ENCODE measurements around the gene NOC4L.
"Not testable (repeated sequence)": the region's sequence is repeated elsewhere in the genome, so short reads cannot be mapped to it uniquely, and the experiment has no call there.

NOC4L gene

DNA sequence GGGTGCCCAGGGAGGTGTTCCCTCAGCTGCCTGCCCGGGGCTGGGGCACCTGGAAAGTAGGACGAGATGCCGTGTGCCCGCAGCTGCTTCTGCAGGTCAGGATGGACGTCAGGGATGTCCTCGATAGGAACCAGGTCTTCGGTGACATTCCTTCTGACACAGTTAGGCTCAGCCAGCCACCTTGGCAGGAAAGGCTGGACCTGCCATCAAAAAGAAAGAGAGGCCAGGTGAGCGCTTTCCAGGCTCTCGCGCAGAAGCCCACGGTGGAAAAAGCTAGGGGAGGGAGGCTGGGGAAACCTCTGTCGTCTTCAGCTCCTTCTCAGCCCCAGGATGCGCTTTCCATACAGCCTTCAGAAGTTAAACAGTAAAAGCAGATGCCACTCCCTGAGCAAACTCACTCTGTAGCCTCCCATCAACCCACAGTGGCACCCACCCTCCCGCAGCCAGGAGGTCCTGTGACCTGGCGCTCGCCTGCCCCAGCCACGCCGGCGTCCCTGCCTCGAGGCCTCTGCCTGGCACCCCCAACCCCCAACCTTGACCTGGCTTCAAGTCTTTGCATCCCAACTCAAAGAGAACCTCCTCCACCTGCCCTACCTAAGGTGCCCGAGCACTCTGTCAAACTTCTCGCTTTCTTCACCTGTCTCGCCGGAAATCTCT, 1.4 kb upstream of the NOC4L start:
- no peak for DNase-seq (ENCODE audit: low spot score)

GRCh38 chr12:132143336-132144071, 753 bp upstream of the NOC4L start:
- DNase-seq (ENCODE audit: low spot score), result peak; percentile 49

DNA sequence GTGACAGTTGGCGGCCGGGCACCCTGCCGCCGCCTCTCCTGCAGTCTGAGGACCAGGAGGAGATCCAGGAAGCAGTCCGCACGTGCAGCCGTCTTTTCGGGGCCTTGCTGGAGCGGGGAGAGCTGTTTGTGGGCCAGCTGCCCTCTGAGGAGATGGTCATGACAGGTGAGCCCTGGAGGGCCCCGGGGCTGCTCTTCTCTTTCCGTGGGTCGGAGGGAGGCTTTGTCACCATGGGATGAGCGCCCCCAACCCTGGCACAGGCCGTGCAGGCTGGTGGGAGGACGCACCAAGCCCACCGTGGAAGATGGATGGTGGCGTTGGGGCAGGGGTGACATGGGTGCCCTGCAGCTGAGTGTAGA, 532 bp downstream of the NOC4L start:
- no peak for DNase-seq (ENCODE audit: low spot score)

DNA sequence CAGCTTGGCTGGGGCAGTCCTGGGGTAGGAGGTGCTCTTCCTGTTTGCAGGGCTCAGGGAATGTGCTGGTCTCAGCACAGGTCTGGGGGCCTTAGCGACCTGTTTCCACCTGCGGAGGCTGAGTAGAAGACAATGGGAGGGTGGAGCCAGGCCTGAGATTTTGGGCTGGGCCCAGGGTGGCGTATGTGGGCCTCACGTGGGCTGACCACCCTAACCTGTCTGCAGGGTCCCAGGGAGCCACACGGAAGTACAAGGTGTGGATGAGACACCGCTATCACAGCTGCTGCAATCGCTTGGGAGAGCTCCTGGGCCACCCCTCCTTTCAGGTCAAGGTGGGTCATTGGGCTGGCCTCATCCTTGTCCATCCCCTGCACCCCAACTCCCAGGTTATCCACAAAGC, 1.1 kb downstream of the NOC4L start:
- no peak for DNase-seq (ENCODE audit: low spot score)

GRCh38 chr12:132146098-132146497, 1.8 kb downstream of the NOC4L start:
- no peak for DNase-seq (ENCODE audit: low spot score)

DNA sequence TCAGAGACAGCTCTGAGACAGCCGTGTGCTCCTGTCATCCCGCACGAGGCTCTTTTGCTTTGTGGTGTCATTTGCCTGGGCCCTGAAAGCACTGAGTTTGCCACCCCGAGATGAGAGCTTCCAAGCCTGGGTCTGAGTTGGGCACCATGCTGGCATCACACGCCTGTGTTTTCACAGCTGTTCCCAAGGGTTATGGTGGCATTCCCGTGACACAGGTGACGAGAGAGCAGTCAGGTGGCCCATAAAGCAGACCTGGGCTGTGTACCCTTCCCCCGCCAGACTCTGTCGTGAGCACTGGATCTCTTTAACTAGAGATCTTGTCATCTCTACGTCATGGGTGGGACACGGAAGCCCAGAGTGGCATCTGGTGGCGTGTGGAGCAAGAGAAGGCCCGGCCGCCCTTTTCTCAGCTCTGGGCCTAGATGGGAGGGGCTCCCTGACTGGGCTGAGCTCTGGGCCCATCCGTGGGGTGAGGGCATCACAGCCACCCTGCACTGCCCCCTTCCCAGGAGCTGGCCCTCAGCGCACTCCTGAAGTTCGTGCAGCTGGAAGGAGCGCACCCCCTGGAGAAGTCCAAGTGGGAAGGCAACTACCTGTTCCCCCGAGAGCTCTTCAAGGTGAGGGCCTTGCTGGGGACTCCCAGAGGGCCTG, 2.6 kb downstream of the NOC4L start:
- DNase-seq (ENCODE audit: low spot score), result no peak

- DNase-seq (ENCODE audit: low spot score), result no peak
Observed at GRCh38 chr12:132147423-132148367, 3.4 kb downstream of the NOC4L start.

DNA sequence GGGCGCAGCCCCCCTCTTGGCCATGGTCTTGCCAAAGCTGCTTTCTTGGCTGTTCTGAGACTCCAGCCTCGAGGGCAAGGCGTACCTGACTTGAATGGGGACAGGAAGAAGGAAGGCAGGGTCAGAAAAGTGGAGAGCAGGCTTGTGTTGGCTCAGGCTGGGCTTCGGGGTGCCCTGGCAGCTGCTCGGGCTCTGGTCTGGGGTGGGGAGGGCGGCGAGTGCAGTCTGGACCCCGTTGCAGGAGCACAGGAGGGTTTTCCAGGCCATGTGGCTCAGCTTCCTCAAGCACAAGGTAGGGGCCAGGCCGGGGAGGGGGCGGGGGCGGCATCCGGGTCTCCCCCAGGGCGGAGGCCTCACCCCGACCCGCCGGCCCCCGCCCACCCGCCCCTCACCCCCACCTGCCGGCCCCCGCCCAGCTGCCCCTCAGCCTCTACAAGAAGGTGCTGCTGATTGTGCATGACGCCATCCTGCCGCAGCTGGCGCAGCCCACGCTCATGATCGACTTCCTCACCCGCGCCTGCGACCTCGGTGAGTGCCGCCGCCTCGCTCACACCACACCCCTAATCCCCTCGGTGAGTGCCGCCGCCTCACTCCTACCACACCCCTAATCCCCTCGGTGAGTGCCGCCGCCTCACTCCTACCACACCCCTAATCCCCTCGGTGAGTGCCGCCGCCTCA, 4.2 kb downstream of the NOC4L start:
- no peak for DNase-seq (ENCODE audit: low spot score)

DNA sequence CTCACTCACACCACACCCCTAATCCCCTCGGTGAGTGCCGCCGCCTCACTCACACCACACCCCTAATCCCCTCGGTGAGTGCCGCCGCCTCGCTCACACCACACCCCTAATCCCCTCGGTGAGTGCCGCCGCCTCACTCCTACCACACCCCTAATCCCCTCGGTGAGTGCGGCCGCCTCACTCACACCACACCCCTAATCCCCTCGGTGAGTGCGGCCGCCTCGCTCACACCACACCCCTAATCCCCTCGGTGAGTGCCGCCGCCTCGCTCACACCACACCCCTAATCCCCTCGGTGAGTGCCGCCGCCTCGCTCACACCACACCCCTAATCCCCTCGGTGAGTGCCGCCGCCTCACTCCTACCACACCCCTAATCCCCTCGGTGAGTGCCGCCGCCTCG, 5.3 kb downstream of the NOC4L start:
- not testable (repeated sequence) for DNase-seq (ENCODE audit: low spot score)

GRCh38 chr12:132150780-132151144, 6.5 kb downstream of the NOC4L start:
- DNase-seq (ENCODE audit: low spot score), result no peak

- no peak for DNase-seq (ENCODE audit: low spot score)
Observed at GRCh38 chr12:132151145-132151765, 7.0 kb downstream of the NOC4L start.

GRCh38 chr12:132151766-132152410, 7.6 kb downstream of the NOC4L start:
- DNase-seq (ENCODE audit: low spot score), result no peak

DNA sequence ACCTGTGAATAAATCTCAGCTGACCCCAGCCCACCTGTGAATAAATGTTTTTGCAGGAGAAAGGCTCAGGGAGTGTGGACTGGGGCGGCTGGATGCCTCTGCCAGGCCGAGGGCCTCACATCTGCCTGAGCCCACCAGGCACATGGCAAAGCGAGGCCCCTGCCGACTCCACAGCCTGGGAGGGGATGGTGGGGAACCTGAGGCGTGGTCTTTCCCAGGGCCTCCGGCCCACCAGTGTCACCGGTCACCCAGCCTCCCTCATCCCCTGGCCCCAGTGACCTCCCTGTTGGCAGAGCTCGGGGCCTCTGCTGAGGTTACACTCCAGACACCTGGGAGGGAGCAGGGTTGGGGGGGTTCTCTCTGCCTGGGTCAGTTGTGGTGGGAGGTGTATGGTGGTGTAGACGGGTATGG, 8.2 kb downstream of the NOC4L start:
- DNase-seq (ENCODE audit: low spot score), result no peak

- no peak for DNase-seq (ENCODE audit: low spot score)
Observed at GRCh38 chr12:132152953-132153352, 8.7 kb downstream of the NOC4L start.

- peak; percentile 98 for DNase-seq (ENCODE audit: low spot score)
Observed at GRCh38 chr12:132153501-132154340, 9.5 kb downstream of the NOC4L start.

GRCh38 chr12:132154341-132154761, 10.1 kb downstream of the NOC4L start:
- DNase-seq (ENCODE audit: low spot score), result no peak

- DNase-seq (ENCODE audit: low spot score), result no peak
Observed at GRCh38 chr12:132154941-132155770, 10.9 kb downstream of the NOC4L start.

DNA sequence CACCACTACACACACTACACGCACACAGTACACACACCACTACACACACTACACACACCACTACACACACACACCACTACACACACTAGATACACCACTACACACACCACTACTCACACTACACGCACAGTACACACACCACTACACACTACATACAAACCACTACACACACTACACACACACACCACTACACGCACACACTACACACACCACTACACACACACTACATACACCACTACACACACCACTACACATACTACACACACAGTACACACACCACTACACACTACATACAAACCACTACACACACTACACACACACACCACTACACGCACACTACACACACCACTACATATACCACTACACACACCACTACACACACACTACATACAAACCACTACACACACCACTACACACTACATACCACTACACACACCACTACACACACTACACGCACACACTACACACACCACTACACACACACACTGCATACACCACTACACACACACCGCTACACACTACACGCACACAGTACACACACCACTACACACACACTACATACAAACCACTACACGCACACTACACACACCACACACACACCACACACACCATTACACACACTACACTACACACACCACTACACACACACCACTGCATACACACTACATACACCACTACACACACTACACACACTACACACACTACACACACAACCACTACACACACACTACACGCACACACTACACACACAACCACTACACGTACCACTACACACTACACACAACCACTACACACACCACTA, 11.7 kb downstream of the NOC4L start:
- no peak for DNase-seq (ENCODE audit: low spot score)

Data from iPS-NIHi11 (cell line).